Measurements from ENCODE around the gene TADA1. TPM values are rescaled to one million over a fixed set of nuclear protein-coding genes. Genes with fewer than 3 reads are reported as not detected.
"Not testable (repeated sequence)": the region's sequence is repeated elsewhere in the genome, so short reads cannot be mapped to it uniquely, and the experiment has no call there.

Gene TADA1
- total RNA-seq, 1 donor from 2014 or later, result 15.3 TPM

- no peak for DNase-seq (ENCODE audit: low spot score)
- H3K4me3 Mint-ChIP-seq (ENCODE audit: low read depth), result no peak overlapping the region
Observed at GRCh38 chr1:166836733-166837132, 39.3 kb downstream of the TADA1 start.

GRCh38 chr1:166829762-166830161, 46.3 kb downstream of the TADA1 start:
- intact Hi-C loops (cut with micrococcal nuclease); DNase-seq (ENCODE audit: low spot score); H3K36me3 Mint-ChIP-seq (ENCODE audit: low read depth); H3K27ac Mint-ChIP-seq; H3K4me1 Mint-ChIP-seq (ENCODE audit: low read depth); H3K4me3 Mint-ChIP-seq (ENCODE audit: low read depth): not testable (repeated sequence)
- peaks cover 31% of the 10 kb centered on the region for H3K9me3 Mint-ChIP-seq
- peaks cover 18% of the 10 kb centered on the region for H3K27me3 Mint-ChIP-seq (ENCODE audit: low read depth)

More at GRCh38 chr1:166836733-166837132, 39.3 kb downstream of the TADA1 start:
- H3K27ac Mint-ChIP-seq, result no peak overlapping the region
- peaks cover 13% of the 10 kb centered on the region for H3K27me3 Mint-ChIP-seq (ENCODE audit: low read depth)
- H3K4me1 Mint-ChIP-seq (ENCODE audit: low read depth), result peaks cover 40% of the 10 kb centered on the region
- intact Hi-C loops (cut with micrococcal nuclease), result no loop called here
- peaks cover 4% of the 10 kb centered on the region for H3K9me3 Mint-ChIP-seq
- H3K36me3 Mint-ChIP-seq (ENCODE audit: low read depth), result peaks cover 19% of the 10 kb centered on the region

DNA sequence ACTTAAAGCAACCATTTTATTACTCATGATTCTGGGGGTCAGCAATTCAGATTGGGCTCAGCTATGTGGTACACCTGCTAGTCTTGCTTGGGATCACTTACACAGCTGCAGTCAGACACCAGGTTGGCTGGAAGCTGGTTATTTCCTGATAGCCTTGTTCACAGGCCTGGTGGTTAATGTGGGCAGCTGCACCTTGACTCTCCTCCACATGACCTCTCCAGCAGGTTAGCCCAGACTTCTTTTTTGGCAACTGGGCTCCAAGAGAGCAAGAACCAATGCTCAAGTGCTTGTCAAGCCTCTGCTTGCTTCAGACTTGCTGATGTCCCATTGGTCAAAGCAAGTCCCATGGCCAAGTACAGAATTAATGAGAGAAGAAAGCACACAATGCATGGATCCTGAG, 48.6 kb downstream of the TADA1 start:
- peaks cover 8% of the 10 kb centered on the region for H3K27me3 Mint-ChIP-seq (ENCODE audit: low read depth)
- intact Hi-C loops (cut with micrococcal nuclease), result no loop called here
- H3K4me3 Mint-ChIP-seq (ENCODE audit: low read depth), result no peak overlapping the region
- H3K4me1 Mint-ChIP-seq (ENCODE audit: low read depth), result no peaks in the 10 kb centered on the region
- peaks cover 31% of the 10 kb centered on the region for H3K9me3 Mint-ChIP-seq
- H3K36me3 Mint-ChIP-seq (ENCODE audit: low read depth), result no peaks in the 10 kb centered on the region
- no peak for DNase-seq (ENCODE audit: low spot score)
- H3K27ac Mint-ChIP-seq, result no peak overlapping the region

DNA sequence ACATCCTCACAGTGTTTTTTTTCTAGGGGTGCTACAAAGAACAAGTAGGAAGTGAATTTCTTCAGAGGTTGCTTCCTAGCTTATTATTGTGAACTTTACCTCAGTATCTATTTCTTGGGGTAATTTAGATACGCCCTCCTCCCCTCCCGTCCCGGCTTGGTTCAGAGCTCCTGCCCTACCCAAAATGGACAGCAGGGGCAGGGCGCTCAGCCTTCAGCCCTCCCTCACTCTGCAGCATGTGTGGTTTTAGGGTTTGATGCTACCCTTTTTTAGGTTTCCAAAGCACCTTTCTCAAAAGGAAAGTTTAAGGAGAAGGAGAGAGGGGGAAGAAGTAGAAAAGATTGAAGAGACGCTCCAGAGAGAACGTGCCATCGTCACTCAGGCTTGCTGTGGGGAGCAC, 53.7 kb downstream of the TADA1 start:
- Mint-ChIP-seq H3K9me3 (peaks cover 4% of the 10 kb centered on the region), H3K27ac (no peak overlapping the region), H3K36me3 (ENCODE audit: low read depth) (no peaks in the 10 kb centered on the region), H3K4me1 (ENCODE audit: low read depth) (no peaks in the 10 kb centered on the region), H3K4me3 (ENCODE audit: low read depth) (no peak overlapping the region), H3K27me3 (ENCODE audit: low read depth) (peaks cover 3% of the 10 kb centered on the region)
- intact Hi-C loops (cut with micrococcal nuclease), result no loop called here
- no peak for DNase-seq (ENCODE audit: low spot score)

GRCh38 chr1:166819974-166820373, 56.1 kb downstream of the TADA1 start:
- no peaks in the 10 kb centered on the region for H3K36me3 Mint-ChIP-seq (ENCODE audit: low read depth)
- no peak overlapping the region for H3K27ac Mint-ChIP-seq
- intact Hi-C loops (cut with micrococcal nuclease), result no loop called here
- no peaks in the 10 kb centered on the region for H3K4me1 Mint-ChIP-seq (ENCODE audit: low read depth)
- peaks cover 4% of the 10 kb centered on the region for H3K9me3 Mint-ChIP-seq
- DNase-seq (ENCODE audit: low spot score), result no peak
- H3K27me3 Mint-ChIP-seq (ENCODE audit: low read depth), result peaks cover 1% of the 10 kb centered on the region
- no peak overlapping the region for H3K4me3 Mint-ChIP-seq (ENCODE audit: low read depth)

- DNase-seq (ENCODE audit: low spot score), result no peak
- intact Hi-C loops (cut with micrococcal nuclease), result no loop called here
- H3K9me3 Mint-ChIP-seq, result peaks cover 4% of the 10 kb centered on the region
- H3K4me3 Mint-ChIP-seq (ENCODE audit: low read depth), result no peak overlapping the region
- H3K27ac Mint-ChIP-seq, result no peak overlapping the region
- no peaks in the 10 kb centered on the region for H3K4me1 Mint-ChIP-seq (ENCODE audit: low read depth)
- H3K36me3 Mint-ChIP-seq (ENCODE audit: low read depth), result no peaks in the 10 kb centered on the region
- peaks cover 7% of the 10 kb centered on the region for H3K27me3 Mint-ChIP-seq (ENCODE audit: low read depth)
Observed at GRCh38 chr1:166814611-166815010, 61.5 kb downstream of the TADA1 start.

- H3K27me3 Mint-ChIP-seq (ENCODE audit: low read depth), result peaks cover 7% of the 10 kb centered on the region
- intact Hi-C loops (cut with micrococcal nuclease), result no loop called here
Observed at GRCh38 chr1:166813508-166814223, 62.4 kb downstream of the TADA1 start.

GRCh38 chr1:166811691-166812090, 64.4 kb downstream of the TADA1 start:
- H3K27ac Mint-ChIP-seq, result no peak overlapping the region
- H3K4me3 Mint-ChIP-seq (ENCODE audit: low read depth), result no peak overlapping the region
- H3K4me1 Mint-ChIP-seq (ENCODE audit: low read depth), result no peaks in the 10 kb centered on the region
- no peak for DNase-seq (ENCODE audit: low spot score)
- intact Hi-C loops (cut with micrococcal nuclease), result no loop called here
- H3K27me3 Mint-ChIP-seq (ENCODE audit: low read depth), result peaks cover 5% of the 10 kb centered on the region
- H3K36me3 Mint-ChIP-seq (ENCODE audit: low read depth), result no peaks in the 10 kb centered on the region
- H3K9me3 Mint-ChIP-seq, result no peaks in the 10 kb centered on the region

More at GRCh38 chr1:166813508-166814223, 62.4 kb downstream of the TADA1 start:
- no peak for DNase-seq (ENCODE audit: low spot score)
- Mint-ChIP-seq H3K36me3 (ENCODE audit: low read depth) (no peaks in the 10 kb centered on the region), H3K4me1 (ENCODE audit: low read depth) (no peaks in the 10 kb centered on the region), H3K27ac (no peak overlapping the region), H3K9me3 (peaks cover 3% of the 10 kb centered on the region), H3K4me3 (ENCODE audit: low read depth) (no peak overlapping the region)

DNA sequence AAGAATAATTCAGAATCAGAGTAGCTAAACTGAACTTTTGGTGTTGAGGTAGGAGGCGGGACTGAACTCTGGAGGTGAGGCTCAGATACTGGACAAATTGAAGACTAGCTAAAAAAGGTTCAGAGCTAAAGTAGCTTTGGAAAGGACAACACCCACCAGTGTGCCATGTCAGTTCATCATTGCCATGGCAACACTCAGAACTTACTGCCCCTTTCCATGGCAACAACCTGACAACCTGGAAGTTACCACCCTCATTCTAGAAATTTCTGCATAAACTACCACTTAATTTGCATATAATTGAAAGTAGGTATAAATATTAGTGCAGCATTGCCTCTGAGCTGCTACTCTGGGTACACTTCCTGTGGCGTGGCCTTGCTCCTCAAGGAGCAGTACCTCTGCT, 67.1 kb downstream of the TADA1 start:
- H3K27me3 Mint-ChIP-seq (ENCODE audit: low read depth), result peaks cover 8% of the 10 kb centered on the region
- no peak overlapping the region for H3K4me3 Mint-ChIP-seq (ENCODE audit: low read depth)
- intact Hi-C loops (cut with micrococcal nuclease), result no loop called here
- H3K36me3 Mint-ChIP-seq (ENCODE audit: low read depth), result no peaks in the 10 kb centered on the region
- H3K27ac Mint-ChIP-seq, result no peak overlapping the region
- H3K9me3 Mint-ChIP-seq, result no peaks in the 10 kb centered on the region
- no peak for DNase-seq (ENCODE audit: low spot score)
- no peaks in the 10 kb centered on the region for H3K4me1 Mint-ChIP-seq (ENCODE audit: low read depth)

Other genes starting within 250 kb of the TADA1 start
- gene POGK, start 36.8 kb downstream of the TADA1 start, total RNA-seq, result 46.6 and 49.7 TPM in 2 replicates
- gene ILDR2, start 99.3 kb upstream of the TADA1 start, total RNA-seq, result 18.5 and 22.8 TPM in 2 replicates
- gene MAEL, start 113.0 kb upstream of the TADA1 start, total RNA-seq, result not detected in 2 replicates
- gene GPA33, start 214.1 kb upstream of the TADA1 start, total RNA-seq, result 0.09 TPM in 1 of 2 replicates, not detected in the other
- gene STYXL2, start 217.8 kb upstream of the TADA1 start, total RNA-seq, result not detected in 2 replicates

Measured in activated T-helper 2 cell treated with anti-CD3 and anti-CD28 coated beads, Interferon-gamma antibody, Interleukin-2, Interleukin-4, amounts not matched to agents 10 μg/mL and 5 μg/mL and 100 μg/mL, durations not matched to agents 14 hours and 24 hours and 36 hours (primary cell).